Adipose tissue (tissue), 3 donors: ENCODE data around the gene FADD. TPM values are rescaled to one million over a fixed set of nuclear protein-coding genes. Genes with fewer than 3 reads are reported as not detected.
A peak's percentile ranks its signal among the peaks of the same experiment; 100 is the strongest.
"Not testable (repeated sequence)": the region's sequence is repeated elsewhere in the genome, so short reads cannot be mapped to it uniquely, and the experiment has no call there.

Experiments used
- H3K27ac ChIP-seq: one replicate; pipeline ENCODE4 v1.5.1; 2013; ENCODE audit warnings: low read depth, low read length
- WGBS, 3 donors: extraction: QIAGEN DNeasy Blood & Tissue Kit; methylation state at CpG; one replicate each; pipeline ENCODE4 v1.1.7; 2013; 5-methylcytosine and 5-hydroxymethylcytosine counted together
- polyA plus RNA-seq, 3 donors: library from polyadenylated mRNA; stranded (reverse); fragments of 200-250 nt; gene quantifications; one replicate each; pipeline ENCODE4 v1.2.3, GENCODE V29; 2013
- donor health status: healthy with polysubstance abuse.
- donor health status: Bipolar disorder and iron deficiency.
- donor health status: healthy.

The FADD gene
- polyA plus RNA-seq, 3 donors, result 9.4 to 18.8 (median 13.2) TPM

GRCh38 chr11:70200212-70200844, 2.8 kb upstream of the FADD start:
- no peak overlapping the region for H3K27ac ChIP-seq
- 57 to 74% (median 58%) methylated on average over 10 of the region's 10 CpGs for WGBS, 3 donors

- 93 to 94% (median 93%) methylated on average over 3 of the region's 3 CpGs for WGBS, 3 donors
- H3K27ac ChIP-seq, result not testable (repeated sequence)
These were observed 2.0 kb upstream of the FADD start for GRCh38 chr11:70201047-70201446.

- no peak overlapping the region for H3K27ac ChIP-seq
These were observed 924 bp upstream of the FADD start for GRCh38 chr11:70201882-70202861.

GRCh38 chr11:70203751-70204465, 812 bp downstream of the FADD start:
- WGBS, 3 donors, result 4 to 5% (median 4%) methylated on average over 28 to 30 of the region's 30 CpGs
- H3K27ac ChIP-seq, result peak overlapping the region; percentile 80

More at GRCh38 chr11:70201882-70202861, 924 bp upstream of the FADD start:
- WGBS, 3 donors, result 66 to 71% (median 67%) methylated on average over 29 of the region's 29 CpGs

GRCh38 chr11:70204466-70204799, 1.3 kb downstream of the FADD start:
- 16 to 45% (median 36%) methylated on average over 4 of the region's 4 CpGs for WGBS, 3 donors
- no peak overlapping the region for H3K27ac ChIP-seq

GRCh38 chr11:70205049-70205725, 2.1 kb downstream of the FADD start:
- no peak overlapping the region for H3K27ac ChIP-seq
- WGBS, 3 donors, result 81 to 86% (median 86%) methylated on average over 12 of the region's 12 CpGs

- 84 to 88% (median 86%) methylated on average over 7 of the region's 7 CpGs for WGBS, 3 donors
- no peak overlapping the region for H3K27ac ChIP-seq
These were observed 2.7 kb downstream of the FADD start for GRCh38 chr11:70205766-70206165.

GRCh38 chr11:70206226-70206981, 3.3 kb downstream of the FADD start:
- 91 to 96% (median 94%) methylated on average over 22 of the region's 22 CpGs for WGBS, 3 donors

GRCh38 chr11:70206982-70207376, 3.9 kb downstream of the FADD start:
- no peak overlapping the region for H3K27ac ChIP-seq

More at GRCh38 chr11:70206226-70206981, 3.3 kb downstream of the FADD start:
- no peak overlapping the region for H3K27ac ChIP-seq

GRCh38 chr11:70207531-70208131, 4.5 kb downstream of the FADD start:
- no peak overlapping the region for H3K27ac ChIP-seq
- 83 to 93% (median 92%) methylated on average over 15 of the region's 15 CpGs for WGBS, 3 donors

More at GRCh38 chr11:70206982-70207376, 3.9 kb downstream of the FADD start:
- 71 to 87% (median 82%) methylated on average over 6 of the region's 6 CpGs for WGBS, 3 donors

- H3K27ac ChIP-seq, result no peak overlapping the region
- WGBS, 3 donors, result 85 to 89% (median 87%) methylated on average over 6 of the region's 6 CpGs
These were observed 6.4 kb downstream of the FADD start for GRCh38 chr11:70209391-70209912.

GRCh38 chr11:70210051-70210501, 7.0 kb downstream of the FADD start:
- WGBS, 3 donors, result 62 to 81% (median 66%) methylated on average over 8 of the region's 8 CpGs
- H3K27ac ChIP-seq, result no peak overlapping the region

GRCh38 chr11:70210530-70210929, 7.4 kb downstream of the FADD start:
- WGBS, 3 donors, result 61 to 88% (median 75%) methylated on average over 5 of the region's 5 CpGs

GRCh38 chr11:70212227-70212811, 9.2 kb downstream of the FADD start:
- WGBS, 3 donors, result 40 to 67% (median 62%) methylated on average over 13 of the region's 13 CpGs
- no peak overlapping the region for H3K27ac ChIP-seq

More at GRCh38 chr11:70210530-70210929, 7.4 kb downstream of the FADD start:
- H3K27ac ChIP-seq, result peak overlapping the region; percentile 38

GRCh38 chr11:70217388-70217787, 14.3 kb downstream of the FADD start:
- WGBS, 3 donors, result 66 to 90% (median 89%) methylated on average over 5 of the region's 5 CpGs
- H3K27ac ChIP-seq, result not testable (repeated sequence)

GRCh38 chr11:70218076-70218475, 15.0 kb downstream of the FADD start:
- not testable (repeated sequence) for H3K27ac ChIP-seq
- 40 to 63% (median 59%) methylated on average over 8 of the region's 8 CpGs for WGBS, 3 donors

- WGBS, 3 donors, result 53 to 71% (median 62%) methylated on average over 3 of the region's 3 CpGs
- H3K27ac ChIP-seq, result no peak overlapping the region
These were observed 17.0 kb downstream of the FADD start for GRCh38 chr11:70220136-70220535.
